RCC 7860 (cell line): ENCODE measurements around the gene CFAP74.

ENCODE experiments used
- DNase-seq: peaks from one replicate; pipeline ENCODE4 v3.0.0-alpha.2; 2015; ENCODE audit warnings: low spot score
- FAIRE-seq: peaks from 2 replicates; lab custom pipeline; 2012; peaks lifted over from hg19 to GRCh38; lab: Jason Lieb, UNC

The CFAP74 gene

DNA sequence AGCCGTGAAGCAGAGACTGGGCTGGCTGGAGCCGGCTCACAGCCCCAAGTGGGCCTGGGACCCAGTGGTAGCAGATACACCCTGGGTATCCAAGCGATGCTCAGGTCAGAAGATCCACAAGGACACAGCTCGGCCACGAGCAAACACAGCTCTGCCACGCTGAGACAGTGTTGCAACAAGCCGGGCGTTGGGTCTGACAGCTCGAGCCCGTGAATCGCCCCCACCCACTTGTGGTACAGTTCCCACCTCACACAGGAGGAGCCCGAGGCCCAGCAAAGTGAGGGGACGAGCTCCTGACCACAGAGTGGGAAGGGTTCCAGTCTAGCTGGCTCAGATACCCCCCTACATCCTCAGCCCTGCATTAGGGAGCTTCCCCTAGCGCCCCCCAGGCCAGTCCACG lies 37.7 kb upstream of the CFAP74 start:
- DNase-seq (no peak), FAIRE-seq (no peak)

DNA sequence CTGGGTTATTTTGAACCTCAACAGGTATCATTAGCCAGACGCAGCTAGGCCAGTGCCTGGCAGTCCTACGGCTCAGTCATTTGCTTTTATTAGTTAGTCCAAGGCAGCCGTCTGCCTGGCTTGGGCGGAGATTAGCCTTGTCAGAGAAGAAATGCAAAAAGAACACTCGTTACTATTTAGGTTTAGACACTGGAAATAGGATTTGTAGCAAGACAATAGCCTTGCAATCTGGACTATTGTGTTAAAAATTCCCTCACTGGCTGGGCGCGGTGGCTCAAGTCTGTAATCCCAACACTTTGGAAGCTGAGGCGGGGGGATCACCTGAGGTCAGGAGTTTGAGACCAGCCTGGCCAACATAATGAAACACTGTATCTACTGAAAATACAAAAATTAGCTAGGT lies 35.7 kb upstream of the CFAP74 start:
- DNase-seq (no peak), FAIRE-seq (no peak)

DNA sequence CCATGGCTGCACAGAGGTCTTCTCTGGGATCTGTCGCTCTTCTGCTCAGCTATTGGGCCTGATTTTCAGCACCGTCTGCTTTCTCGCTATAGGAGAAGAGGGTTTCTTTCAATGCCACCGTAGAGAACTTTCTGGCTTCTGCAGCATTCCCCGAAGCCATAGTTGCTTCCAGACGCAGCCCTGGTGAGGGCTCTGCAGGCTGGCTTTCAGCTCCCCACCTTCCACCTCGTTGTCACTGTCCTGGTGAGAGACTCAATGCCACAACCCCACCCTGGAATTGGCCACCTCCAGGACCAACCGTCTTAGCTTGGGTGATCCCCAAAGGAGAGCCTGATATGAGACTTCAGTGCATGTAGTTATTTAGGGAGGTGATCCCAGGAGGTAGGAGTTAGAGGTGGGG lies 34.6 kb upstream of the CFAP74 start:
- FAIRE-seq (no peak), DNase-seq (no peak)

DNA sequence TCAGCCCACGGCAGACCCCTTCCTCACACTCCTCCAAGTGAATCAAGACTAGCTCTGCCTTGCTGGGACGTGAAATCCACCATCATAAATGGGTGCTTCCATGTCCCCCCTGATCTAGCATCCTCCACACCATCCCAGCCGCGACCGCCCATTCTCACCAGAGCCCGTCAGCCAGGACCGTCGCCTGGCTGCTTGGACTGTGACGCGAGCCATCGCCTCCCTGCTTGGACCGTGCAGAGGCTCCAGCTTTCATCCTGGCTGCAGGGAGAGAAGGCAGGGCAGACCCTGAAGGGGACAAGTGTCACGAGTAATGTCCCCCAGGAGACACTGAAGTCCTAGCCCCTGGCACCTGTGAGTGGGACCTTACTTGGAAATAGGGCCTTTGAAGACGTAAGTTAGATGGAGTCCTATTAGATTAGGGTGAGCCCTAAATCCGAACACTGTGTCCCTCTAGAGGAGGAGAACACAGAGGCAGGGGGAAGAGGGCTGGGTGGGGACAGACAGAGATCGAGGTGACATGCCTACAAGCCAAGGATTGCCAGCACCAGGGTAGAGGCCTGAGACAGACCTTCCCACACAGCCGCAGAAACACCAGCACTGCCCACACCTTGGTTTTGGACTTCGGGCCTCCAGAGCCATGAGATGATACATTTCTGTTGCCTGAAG lies 33.9 kb upstream of the CFAP74 start:
- no peak for FAIRE-seq
- no peak for DNase-seq

DNA sequence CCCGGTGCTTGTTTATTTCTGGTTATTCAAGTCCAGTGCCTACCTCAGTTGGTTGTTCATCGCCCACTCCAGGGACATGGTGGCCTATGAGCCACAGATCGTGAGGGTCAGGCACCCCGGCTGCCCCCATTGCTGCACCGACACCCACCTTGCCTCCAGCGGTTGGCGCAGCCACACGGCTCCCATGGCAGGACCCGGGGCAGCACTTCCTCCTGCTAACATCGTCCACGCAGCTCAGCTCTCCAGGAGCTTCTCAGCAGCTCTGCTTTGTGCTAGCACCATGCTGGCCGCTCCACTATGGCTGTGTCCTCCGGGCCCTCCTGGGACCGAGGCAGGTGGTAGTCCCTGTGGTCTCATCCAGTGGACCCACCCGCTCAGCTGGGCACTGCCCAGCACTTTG lies 32.7 kb upstream of the CFAP74 start:
- no peak for DNase-seq
- FAIRE-seq = no peak

DNA sequence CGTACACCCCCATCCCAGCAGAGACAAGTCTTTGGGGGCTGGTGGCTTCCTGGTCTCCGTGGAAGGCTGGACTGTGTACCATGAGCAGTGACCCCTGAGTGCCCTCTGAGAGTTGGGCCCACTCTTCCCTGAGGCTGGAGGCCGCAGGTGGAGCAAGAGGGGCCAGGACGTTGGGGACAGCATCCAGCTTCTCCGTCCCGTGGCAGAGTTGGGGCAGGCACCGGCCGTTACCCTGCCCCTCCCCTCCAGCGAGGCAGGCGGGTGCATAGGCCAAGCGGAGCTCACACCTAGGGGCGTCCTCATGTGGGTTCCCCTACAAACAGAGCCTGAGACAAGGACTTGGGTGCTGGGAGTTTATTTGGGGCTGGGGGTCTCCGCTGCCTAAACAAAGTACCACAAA lies 29.6 kb upstream of the CFAP74 start:
- no peak for FAIRE-seq
- no peak for DNase-seq

DNA sequence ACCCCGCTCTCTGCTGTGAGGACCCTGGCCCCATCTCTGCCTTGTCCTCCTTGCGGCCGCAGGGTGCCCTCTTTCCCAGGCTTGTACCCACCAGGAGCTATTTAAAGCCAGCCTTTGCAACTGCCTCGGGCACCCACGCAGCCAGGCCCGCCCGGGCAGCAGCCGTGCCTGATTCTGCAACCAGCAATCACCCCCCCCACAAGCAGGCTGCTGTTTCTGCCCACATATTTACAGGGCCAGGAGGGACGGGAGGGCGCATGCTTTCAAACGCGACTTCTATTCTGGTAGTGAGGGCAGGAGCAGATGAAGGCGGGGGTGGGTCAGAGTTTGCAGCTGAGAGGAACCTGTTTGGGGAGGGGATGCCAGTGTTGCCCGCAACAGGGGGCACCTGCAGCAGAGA lies 29.2 kb upstream of the CFAP74 start:
- FAIRE-seq = no peak

DNA sequence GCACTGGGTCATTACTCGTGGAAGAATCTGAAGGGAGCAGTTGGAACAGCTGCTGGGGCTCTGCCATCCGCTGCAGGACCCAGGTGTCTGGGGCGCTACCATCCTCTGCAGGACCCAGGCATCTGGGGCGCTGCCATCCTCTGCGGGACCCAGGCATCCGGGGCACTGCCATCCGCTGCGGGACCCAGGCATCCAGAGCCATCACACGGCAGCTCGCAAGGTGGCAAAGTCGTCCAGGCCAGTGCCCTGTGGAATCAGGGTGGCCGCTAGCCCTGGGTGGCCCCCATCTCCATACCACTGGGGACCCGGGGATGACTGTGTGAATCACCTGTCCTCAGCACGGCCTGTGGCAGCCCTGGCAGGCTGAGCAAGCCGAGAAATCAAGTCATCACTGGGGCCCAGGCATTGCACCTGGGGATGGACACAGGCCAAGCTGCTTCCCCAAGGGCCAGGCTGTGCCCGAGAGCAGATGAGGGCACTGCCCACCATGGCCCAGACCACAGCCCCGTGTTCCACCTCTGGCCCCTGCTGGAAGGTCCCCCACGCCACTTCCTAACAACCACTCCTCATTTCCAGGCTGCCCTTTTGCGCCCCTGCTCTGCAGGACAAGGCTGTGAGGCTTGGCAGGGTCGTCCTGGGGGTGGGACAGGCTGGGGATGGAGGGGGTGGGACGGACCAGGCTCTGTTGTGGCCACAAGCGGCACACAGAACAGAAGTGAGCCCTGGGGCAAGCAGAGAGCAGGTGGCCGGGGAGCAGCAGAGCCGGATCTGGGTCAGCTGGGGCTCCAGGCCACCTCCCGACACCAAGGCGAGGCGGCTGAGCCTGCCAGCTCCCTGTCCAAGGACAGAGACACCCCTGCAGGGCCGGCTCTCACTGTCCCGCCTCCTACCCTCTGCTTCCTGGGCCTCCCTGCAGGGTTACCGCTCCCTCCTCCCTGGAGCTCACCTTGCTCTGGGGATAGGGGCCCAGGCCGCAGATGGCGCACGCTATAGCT lies 28.3 kb upstream of the CFAP74 start:
- DNase-seq (no peak), FAIRE-seq (no peak)

More for the DNA sequence above, 29.2 kb upstream of the CFAP74 start:
- DNase-seq = no peak

DNA sequence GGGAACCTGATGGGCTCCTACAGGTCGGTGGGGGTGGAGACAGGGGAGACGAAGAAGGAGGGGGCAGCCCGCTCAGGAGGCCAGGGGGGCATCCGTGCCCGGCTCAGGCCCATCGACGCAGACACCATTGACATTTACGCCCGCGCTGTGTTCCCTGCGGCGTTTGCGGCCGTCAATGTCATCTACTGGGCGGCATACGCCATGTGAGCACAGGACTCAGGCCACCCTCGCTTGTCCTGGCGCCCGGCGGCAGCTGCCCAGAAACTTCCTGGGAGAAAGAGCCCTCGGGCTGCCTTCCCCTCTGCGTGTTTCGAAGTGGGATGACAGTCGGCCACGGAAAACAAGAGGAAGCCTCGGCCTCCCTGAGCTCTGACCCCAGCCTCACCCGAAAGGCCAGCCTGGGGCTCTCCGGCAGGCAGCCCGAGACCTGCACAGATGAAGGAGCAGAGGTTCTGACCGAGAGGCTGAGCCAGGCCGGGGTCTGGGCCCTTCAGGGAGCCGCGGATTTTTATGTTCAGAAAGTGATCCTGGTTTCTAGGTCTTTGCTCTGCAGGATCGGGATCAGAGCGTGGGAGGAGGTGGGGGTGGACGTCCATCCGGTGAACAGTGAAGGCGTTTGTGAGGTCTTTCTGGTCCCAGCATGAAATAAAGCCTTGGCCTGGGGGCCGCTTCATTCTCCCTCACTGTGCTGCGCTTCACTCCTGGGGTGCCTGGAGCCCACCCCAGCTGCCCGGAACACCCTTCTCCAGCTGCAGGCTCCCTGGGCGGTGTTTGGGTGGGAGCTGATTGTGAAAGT lies 26.7 kb upstream of the CFAP74 start:
- DNase-seq = no peak

DNA sequence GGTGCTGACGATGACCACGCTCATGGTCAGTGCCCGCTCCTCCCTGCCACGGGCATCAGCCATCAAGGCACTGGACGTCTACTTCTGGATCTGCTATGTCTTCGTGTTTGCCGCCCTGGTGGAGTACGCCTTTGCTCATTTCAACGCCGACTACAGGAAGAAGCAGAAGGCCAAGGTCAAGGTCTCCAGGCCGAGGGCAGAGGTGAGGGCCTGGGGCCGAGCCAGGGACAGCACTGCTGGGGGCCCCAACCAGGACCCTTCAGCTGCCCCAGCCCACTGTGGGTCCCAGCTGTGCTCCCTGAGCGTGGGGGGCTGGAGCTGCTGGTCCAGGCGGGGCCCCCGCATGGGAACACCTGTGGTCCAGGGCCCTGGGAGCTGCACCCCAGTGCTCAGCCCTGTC lies 26.0 kb upstream of the CFAP74 start:
- DNase-seq = no peak
- no peak for FAIRE-seq

More for the DNA sequence above, 26.7 kb upstream of the CFAP74 start:
- FAIRE-seq = no peak

DNA sequence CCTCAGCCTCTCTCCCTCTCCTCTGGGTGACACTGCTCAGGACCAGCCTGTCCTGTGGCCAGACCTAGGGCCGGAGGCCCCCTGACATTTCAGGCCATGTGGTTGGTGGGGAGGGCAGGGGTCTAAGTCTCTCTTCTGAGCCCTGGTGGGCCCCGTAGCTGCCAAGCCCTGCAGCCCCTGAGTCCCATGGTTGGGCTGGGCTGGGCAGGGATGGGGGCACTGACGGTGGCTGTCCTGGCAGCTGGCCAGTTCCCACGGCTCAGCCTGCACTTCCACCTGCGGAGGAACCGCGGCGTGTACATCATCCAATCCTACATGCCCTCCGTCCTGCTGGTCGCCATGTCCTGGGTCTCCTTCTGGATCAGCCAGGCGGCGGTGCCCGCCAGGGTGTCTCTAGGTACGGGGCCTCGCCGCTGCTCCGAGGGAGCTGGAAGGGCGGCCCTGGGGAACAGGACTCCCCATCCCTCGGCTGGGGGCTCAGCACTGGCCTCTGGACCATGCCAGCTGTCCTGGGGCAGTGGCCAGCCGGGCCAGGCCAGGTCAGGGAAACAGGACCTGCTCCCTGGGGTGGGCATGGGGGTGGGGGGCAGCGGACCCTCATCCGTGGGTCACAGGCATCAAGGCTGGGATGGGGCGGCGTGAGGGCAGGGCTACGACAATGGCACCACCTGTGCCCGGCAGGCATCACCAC lies 25.4 kb upstream of the CFAP74 start:
- DNase-seq (no peak), FAIRE-seq (no peak)

DNA sequence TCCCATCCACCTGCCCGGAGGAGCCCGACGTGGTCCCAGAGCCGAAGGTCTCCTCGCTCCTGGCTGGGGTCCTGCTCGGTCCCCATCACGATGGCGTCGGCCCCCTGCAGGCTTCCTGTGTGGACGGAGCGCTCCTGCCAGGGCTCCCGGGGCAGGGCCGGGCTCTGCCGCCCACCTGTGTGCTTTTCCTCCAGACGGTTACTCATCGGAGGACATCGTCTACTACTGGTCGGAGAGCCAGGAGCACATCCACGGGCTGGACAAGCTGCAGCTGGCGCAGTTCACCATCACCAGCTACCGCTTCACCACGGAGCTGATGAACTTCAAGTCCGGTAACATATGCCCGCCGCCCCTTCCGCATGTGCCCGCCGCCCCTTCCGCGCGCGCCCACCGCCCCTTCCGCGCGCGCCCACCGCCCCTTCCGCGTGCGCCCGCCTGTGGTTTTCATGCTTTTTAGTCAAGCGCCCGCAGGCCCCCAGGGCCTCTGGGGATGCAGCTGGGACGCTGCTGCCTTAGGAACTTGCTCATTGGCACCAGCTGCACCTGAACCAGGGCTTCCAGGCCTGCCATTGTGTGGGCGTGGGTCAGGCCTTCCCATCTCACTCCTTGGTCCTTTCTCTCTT lies 24.5 kb upstream of the CFAP74 start:
- FAIRE-seq = no peak
- DNase-seq = no peak

DNA sequence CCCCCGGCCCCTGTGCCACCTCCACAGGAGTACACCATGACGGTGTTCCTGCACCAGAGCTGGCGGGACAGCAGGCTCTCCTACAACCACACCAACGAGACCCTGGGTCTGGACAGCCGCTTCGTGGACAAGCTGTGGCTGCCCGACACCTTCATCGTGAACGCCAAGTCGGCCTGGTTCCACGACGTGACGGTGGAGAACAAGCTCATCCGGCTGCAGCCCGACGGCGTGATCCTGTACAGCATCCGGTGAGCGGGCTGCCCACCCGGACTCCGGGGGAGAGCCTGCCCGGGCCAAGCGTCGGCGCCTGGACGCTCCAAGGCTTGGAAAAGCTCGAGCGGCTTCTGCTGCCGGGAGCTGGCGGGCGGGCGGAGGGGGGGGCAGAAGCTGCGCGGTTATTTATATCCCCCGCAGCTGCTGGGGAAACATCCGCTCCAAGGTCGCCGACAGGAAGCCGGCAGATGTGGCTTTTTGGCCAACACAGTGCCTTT lies 21.9 kb upstream of the CFAP74 start:
- DNase-seq (no peak), FAIRE-seq (no peak)

DNA sequence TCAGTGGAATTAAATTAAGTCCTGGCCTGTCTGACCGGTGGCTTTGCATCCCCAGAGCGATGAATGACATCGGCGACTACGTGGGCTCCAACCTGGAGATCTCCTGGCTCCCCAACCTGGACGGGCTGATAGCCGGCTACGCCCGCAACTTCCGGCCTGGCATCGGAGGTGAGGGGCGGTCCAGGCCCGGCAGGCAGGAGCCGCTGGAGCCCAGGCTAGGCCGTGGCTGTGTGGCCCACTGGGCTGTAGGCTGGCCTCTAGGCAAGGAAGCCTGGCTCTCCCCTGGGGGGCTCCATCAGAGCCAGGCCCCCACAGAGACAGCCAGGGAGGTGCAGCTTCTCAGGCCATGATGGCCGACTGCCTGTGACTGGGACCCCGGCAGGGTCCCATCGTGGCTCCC lies 21.3 kb upstream of the CFAP74 start:
- DNase-seq (no peak), FAIRE-seq (no peak)

DNA sequence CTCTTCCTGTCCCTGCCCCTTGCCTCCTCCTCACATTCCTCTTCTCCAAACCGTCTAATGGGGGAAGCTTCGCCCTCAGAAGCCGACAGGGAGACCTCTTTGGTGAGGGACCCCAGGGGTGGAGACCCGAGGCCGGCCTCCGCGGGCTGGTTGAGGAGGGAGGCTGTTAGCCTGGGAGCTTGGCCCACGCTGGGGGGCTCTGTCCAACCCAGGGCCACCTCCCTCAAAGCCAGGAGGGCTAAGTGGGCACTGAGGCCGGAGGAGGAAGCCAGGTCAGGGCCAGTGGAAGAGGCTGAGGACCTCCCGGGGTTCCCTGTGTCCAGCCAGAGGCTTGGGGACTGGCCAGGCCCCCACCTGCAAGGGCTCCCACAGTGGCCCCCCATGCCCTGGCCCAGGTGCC lies 20.9 kb upstream of the CFAP74 start:
- FAIRE-seq (no peak), DNase-seq (no peak)

DNA sequence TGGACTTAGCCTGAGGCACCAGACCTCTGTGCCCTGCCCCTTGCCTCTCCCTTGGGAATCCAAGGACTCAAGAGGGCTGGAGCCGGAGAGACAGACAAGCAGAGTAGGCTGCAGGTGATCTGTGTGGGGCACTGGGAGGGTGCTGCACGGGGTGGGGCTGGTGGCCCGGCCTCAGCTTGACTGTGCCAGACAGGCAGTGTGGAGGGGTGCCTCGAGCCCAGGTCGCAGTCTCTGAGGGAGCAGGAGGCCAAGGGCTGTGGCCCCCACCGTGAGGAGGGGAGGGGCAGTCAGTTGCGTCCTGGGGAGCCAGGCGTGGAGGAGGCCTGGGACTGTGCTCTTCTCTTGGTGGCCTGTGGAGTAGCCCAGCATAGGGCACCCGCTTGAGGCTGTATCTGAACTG lies 19.6 kb upstream of the CFAP74 start:
- no peak for FAIRE-seq
- DNase-seq = no peak

DNA sequence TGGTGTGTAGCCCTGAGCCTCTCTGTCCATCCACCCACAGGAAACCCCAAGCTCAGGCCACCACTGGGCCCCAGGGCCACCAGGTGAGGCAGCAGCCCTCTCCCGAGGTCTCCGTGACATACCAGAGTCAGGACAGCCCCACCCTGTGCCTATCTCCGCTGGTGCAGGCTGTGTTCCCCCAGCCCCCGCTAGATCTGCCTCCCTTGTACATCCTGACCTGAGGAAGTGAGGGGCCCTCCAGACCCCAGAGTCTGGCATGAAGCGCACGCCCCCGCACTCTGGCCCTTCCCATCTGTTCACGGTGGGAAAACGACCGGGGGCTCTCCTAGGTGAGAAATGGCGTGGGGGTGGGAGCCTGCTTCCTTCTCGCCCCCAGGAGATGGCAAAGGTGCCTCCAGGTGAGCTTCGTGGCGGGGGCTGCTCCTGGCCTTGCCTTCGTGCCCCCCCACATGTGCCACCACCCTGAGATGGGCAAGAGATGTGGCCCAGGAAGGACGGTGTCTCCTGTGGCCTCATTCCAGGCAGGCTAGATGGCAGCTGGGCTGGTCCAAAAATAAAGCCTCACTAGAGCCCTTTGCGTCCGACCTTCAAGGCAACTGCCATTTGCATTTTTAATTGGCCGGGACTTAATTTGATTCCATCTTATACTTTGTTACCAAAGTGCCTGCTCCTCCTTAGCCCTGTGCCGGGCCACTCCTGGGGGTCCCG lies 18.6 kb upstream of the CFAP74 start:
- FAIRE-seq = no peak

DNA sequence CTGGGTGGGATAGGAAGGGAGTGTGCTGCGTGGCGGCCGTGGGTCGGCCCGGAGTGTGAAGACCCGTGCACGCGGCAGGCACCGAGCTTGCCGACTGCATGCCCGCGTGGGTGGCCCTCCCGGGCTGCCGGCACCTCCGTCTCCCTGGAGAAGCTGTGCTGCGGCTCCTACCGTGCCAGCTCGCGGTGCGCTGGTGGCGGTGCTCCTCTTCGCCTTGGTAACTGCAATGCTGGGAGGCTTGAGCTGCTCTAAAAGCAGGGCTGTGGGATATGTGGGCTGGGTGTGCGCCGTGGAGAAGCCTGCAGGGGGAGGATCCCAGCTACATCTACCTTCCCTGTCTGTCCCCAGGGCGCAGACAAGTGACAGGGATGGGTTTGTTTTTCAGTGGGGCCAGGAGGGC lies 18.0 kb upstream of the CFAP74 start:
- no peak for DNase-seq
- no peak for FAIRE-seq

More for the DNA sequence above, 18.6 kb upstream of the CFAP74 start:
- no peak for DNase-seq

DNA sequence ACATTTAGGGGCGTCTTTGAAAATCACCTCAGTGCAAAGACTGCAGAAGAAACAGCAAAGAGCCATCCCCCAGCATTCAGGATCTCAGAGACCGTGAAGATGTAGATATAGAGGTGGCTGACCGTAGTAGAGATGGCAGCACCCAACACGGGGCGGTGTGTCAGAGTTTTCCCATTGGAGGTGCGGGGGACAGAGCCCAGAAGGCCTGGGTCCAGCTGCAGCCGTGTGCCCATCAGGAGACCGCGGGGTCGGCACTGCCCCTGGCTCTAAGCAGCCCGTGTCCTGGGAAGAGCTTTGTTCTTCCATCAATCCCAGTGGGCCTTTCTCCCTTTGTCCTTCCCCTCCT lies 16.7 kb upstream of the CFAP74 start:
- no peak for DNase-seq

More for the DNA sequence above, 16.7 kb upstream of the CFAP74 start:
- FAIRE-seq = no peak
